HFFc6 (cell line): ENCODE measurements around the gene TTLL5. TPM values are rescaled to one million over a fixed set of nuclear protein-coding genes. Genes with fewer than 3 reads are reported as not detected.
A peak's percentile ranks its signal among the peaks of the same experiment; 100 is the strongest.

Experiments used
- DNase-seq: peaks from one replicate; pipeline ENCODE4 v3.0.0-alpha.2; 2018
- H3K27ac Mint-ChIP-seq: 2 replicates; pipeline ENCODE4 v1.8.0; 2020; ENCODE audit warnings: mild to moderate bottlenecking, mixed read lengths
- H3K27me3 Mint-ChIP-seq: 2 replicates; pipeline ENCODE4 v1.8.0; 2021; ENCODE audit warnings: mild to moderate bottlenecking, moderate library complexity, mixed read lengths; ENCODE audit not compliant: insufficient read depth
- H3K36me3 Mint-ChIP-seq: 2 replicates; pipeline ENCODE4 v1.8.0; 2021; ENCODE audit warnings: low read depth, mixed read lengths
- H3K4me1 Mint-ChIP-seq: 2 replicates; pipeline ENCODE4 v1.8.0; 2020; ENCODE audit warnings: low read depth, mixed read lengths
- H3K4me3 Mint-ChIP-seq: 2 replicates; pipeline ENCODE4 v1.8.0; 2020; ENCODE audit warnings: mild to moderate bottlenecking, moderate library complexity, mixed read lengths
- H3K9me3 Mint-ChIP-seq: 2 replicates; pipeline ENCODE4 v1.8.0; 2020; ENCODE audit warnings: mild to moderate bottlenecking, mixed read lengths
- CTCF ChIP-seq: fragments of 200-600 bp; sonication (generic); IDR thresholded peaks from 2 replicates; pipeline ENCODE4 v1.5.0; 2021; ENCODE audit warnings: antibody characterized with exemption, mild to moderate bottlenecking
- total RNA-seq, 6 experiments: library from RNA; stranded (reverse); fragmentation: NEBNext Ultra II Directional; extraction: Animal tissue kit (Norgen Biotek cat#: 25700); gene quantifications; 2 replicates in 1 of 6; 3 replicates in 5 of 6; pipeline ENCODE4 v1.2.3, GENCODE V29; 2021

Gene TTLL5
- total RNA-seq, 6 experiments from 2014 or later = 22.0 to 28.9 (median 25.0) TPM

GRCh38 chr14:75854111-75854799 is 193.2 kb downstream of the TTLL5 start:
- no peak for DNase-seq

GRCh38 chr14:75857199-75857598 is 196.2 kb downstream of the TTLL5 start:
- Mint-ChIP-seq H3K4me1 (peaks cover 31% of the 10 kb centered on the region), H3K36me3 (no peaks in the 10 kb centered on the region; the same call in 1 of the 2 replicates), H3K4me3 (no peak overlapping the region), H3K27me3 (no peaks in the 10 kb centered on the region), H3K9me3 (no peaks in the 10 kb centered on the region), H3K27ac (no peak overlapping the region)
- TF ChIP-seq CTCF = no peak
- no peak for DNase-seq

More at GRCh38 chr14:75854111-75854799, 193.2 kb downstream of the TTLL5 start:
- no peaks in the 10 kb centered on the region; the same call in 1 of the 2 replicates for H3K36me3 Mint-ChIP-seq
- no peaks in the 10 kb centered on the region for H3K27me3 Mint-ChIP-seq
- H3K4me3 Mint-ChIP-seq = no peak overlapping the region
- TF ChIP-seq CTCF = no peak
- H3K27ac Mint-ChIP-seq = no peak overlapping the region
- H3K9me3 Mint-ChIP-seq = no peaks in the 10 kb centered on the region
- peaks cover 1% of the 10 kb centered on the region; the same call in 1 of the 2 replicates for H3K4me1 Mint-ChIP-seq

GRCh38 chr14:75858362-75858761 is 197.3 kb downstream of the TTLL5 start:
- no peak for TF ChIP-seq CTCF
- no peak for DNase-seq
- H3K36me3 Mint-ChIP-seq = no peaks in the 10 kb centered on the region; the same call in 1 of the 2 replicates

GRCh38 chr14:75859746-75860145 is 198.7 kb downstream of the TTLL5 start:
- no peak for DNase-seq
- Mint-ChIP-seq H3K27ac (peak overlapping the region; percentile 37), H3K9me3 (no peaks in the 10 kb centered on the region), H3K4me1 (peaks cover 49% of the 10 kb centered on the region), H3K36me3 (no peaks in the 10 kb centered on the region; the same call in 1 of the 2 replicates), H3K27me3 (no peaks in the 10 kb centered on the region), H3K4me3 (no peak overlapping the region)
- no peak for TF ChIP-seq CTCF

More at GRCh38 chr14:75858362-75858761, 197.3 kb downstream of the TTLL5 start:
- Mint-ChIP-seq H3K4me3 (no peak overlapping the region), H3K27me3 (no peaks in the 10 kb centered on the region), H3K27ac (no peak overlapping the region), H3K4me1 (peaks cover 35% of the 10 kb centered on the region), H3K9me3 (no peaks in the 10 kb centered on the region)

GRCh38 chr14:75860561-75861160 is 199.6 kb downstream of the TTLL5 start:
- DNase-seq = no peak
- peak overlapping the region; percentile 82 for H3K27ac Mint-ChIP-seq
- no peak for TF ChIP-seq CTCF
- H3K4me1 Mint-ChIP-seq = peaks cover 58% of the 10 kb centered on the region
- H3K36me3 Mint-ChIP-seq = no peaks in the 10 kb centered on the region
- no peaks in the 10 kb centered on the region for H3K9me3 Mint-ChIP-seq
- peak overlapping the region; percentile 51 for H3K4me3 Mint-ChIP-seq
- no peaks in the 10 kb centered on the region for H3K27me3 Mint-ChIP-seq
